OCI-LY7 (cell line): ENCODE results near the gene MEF2C.
"Not testable (repeated sequence)": the region's sequence is repeated elsewhere in the genome, so short reads cannot be mapped to it uniquely, and the experiment has no call there.

ENCODE experiments used
- CTCF ChIP-seq: fragments of 200-600 bp; sonication (generic); conservative IDR thresholded peaks from 2 replicates; pipeline ENCODE4 v1.5.1; 2014; ENCODE audit warnings: mild to moderate bottlenecking, antibody characterized with exemption, low read length, moderate library complexity, mixed read lengths
- EZH2phosphoT487 ChIP-seq: fragments of 200-600 bp; sonication (generic); IDR thresholded peaks from 2 replicates; pipeline ENCODE4 v1.6.1; 2018; ENCODE audit warnings: low read depth, borderline replicate concordance, mild to moderate bottlenecking, mixed run types, antibody characterized with exemption, low read length, moderate library complexity, mixed read lengths

- not testable (repeated sequence) for TF ChIP-seq CTCF, EZH2phosphoT487
These were observed 89.2 kb downstream of the MEF2C start for GRCh38 chr5:88793797-88794196.
